Measurements from ENCODE around the gene RASAL2.

RASAL2 gene

GRCh38 chr1:178477373-178477772, 383.5 kb downstream of the RASAL2 start:
- H3K9me3 Mint-ChIP-seq = no peaks in the 10 kb centered on the region
- DNase-seq (ENCODE audit: low spot score in 2 of 2) = no peak
- H3K27ac Mint-ChIP-seq = no peak overlapping the region
- H3K4me1 Mint-ChIP-seq = no peaks in the 10 kb centered on the region
- ATAC-seq = no peak
- H3K36me3 Mint-ChIP-seq = no peaks in the 10 kb centered on the region
- H3K4me3 Mint-ChIP-seq = no peak overlapping the region

- Mint-ChIP-seq H3K36me3 (no peaks in the 10 kb centered on the region), H3K4me3 (no peak overlapping the region), H3K27ac (no peak overlapping the region), H3K9me3 (no peaks in the 10 kb centered on the region), H3K4me1 (no peaks in the 10 kb centered on the region)
- ATAC-seq = no peak
- DNase-seq (ENCODE audit: low spot score in 2 of 2) = no peak
These were observed 383.9 kb downstream of the RASAL2 start for GRCh38 chr1:178477841-178478240.

GRCh38 chr1:178483251-178483957, 389.5 kb downstream of the RASAL2 start:
- ATAC-seq (no peak), DNase-seq (ENCODE audit: low spot score in 2 of 2) (no peak)
- Mint-ChIP-seq H3K4me3 (no peak overlapping the region), H3K36me3 (no peaks in the 10 kb centered on the region), H3K27ac (no peak overlapping the region), H3K4me1 (no peaks in the 10 kb centered on the region), H3K9me3 (no peaks in the 10 kb centered on the region)

- no peak overlapping the region for H3K4me3 Mint-ChIP-seq
- H3K4me1 Mint-ChIP-seq = no peaks in the 10 kb centered on the region
- DNase-seq (ENCODE audit: low spot score in 2 of 2) (no peak), ATAC-seq (no peak)
- no peaks in the 10 kb centered on the region for H3K36me3 Mint-ChIP-seq
- H3K27ac Mint-ChIP-seq = no peak overlapping the region
- no peaks in the 10 kb centered on the region for H3K9me3 Mint-ChIP-seq
These were observed 390.9 kb downstream of the RASAL2 start for GRCh38 chr1:178484698-178485225.

GRCh38 chr1:178485541-178485981, 391.7 kb downstream of the RASAL2 start:
- Mint-ChIP-seq H3K4me1 (no peaks in the 10 kb centered on the region), H3K36me3 (no peaks in the 10 kb centered on the region), H3K27ac (no peak overlapping the region), H3K4me3 (no peak overlapping the region), H3K9me3 (no peaks in the 10 kb centered on the region)
- DNase-seq (ENCODE audit: low spot score in 2 of 2) (no peak), ATAC-seq (no peak)

- peak; percentile 5 for ATAC-seq
- Mint-ChIP-seq H3K27ac (no peak overlapping the region), H3K36me3 (no peaks in the 10 kb centered on the region), H3K4me1 (no peaks in the 10 kb centered on the region), H3K4me3 (no peak overlapping the region), H3K9me3 (no peaks in the 10 kb centered on the region)
- no peak for DNase-seq (ENCODE audit: low spot score in 2 of 2)
These were observed 392.5 kb downstream of the RASAL2 start for GRCh38 chr1:178486100-178487069.

- H3K36me3 Mint-ChIP-seq = no peaks in the 10 kb centered on the region
- ATAC-seq (peak; percentile 9), DNase-seq (ENCODE audit: low spot score in 2 of 2) (no peak)
- H3K4me3 Mint-ChIP-seq = no peak overlapping the region
- H3K9me3 Mint-ChIP-seq = no peaks in the 10 kb centered on the region
- no peak overlapping the region for H3K27ac Mint-ChIP-seq
- no peaks in the 10 kb centered on the region for H3K4me1 Mint-ChIP-seq
These were observed 393.2 kb downstream of the RASAL2 start for GRCh38 chr1:178487070-178487615.

- H3K4me3 Mint-ChIP-seq = no peak overlapping the region
- no peak overlapping the region for H3K27ac Mint-ChIP-seq
- ATAC-seq (no peak), DNase-seq (ENCODE audit: low spot score in 2 of 2) (no peak)
- H3K4me1 Mint-ChIP-seq = no peaks in the 10 kb centered on the region
- no peaks in the 10 kb centered on the region for H3K36me3 Mint-ChIP-seq
- H3K9me3 Mint-ChIP-seq = no peaks in the 10 kb centered on the region
These were observed 394.5 kb downstream of the RASAL2 start for GRCh38 chr1:178488393-178488792.

- H3K27ac Mint-ChIP-seq = no peak overlapping the region
- no peak for ATAC-seq
- no peaks in the 10 kb centered on the region for H3K4me1 Mint-ChIP-seq
- H3K9me3 Mint-ChIP-seq = no peaks in the 10 kb centered on the region
- no peak for DNase-seq (ENCODE audit: low spot score in 2 of 2)
- no peaks in the 10 kb centered on the region for H3K36me3 Mint-ChIP-seq
- H3K4me3 Mint-ChIP-seq = no peak overlapping the region
These were observed 395.5 kb downstream of the RASAL2 start for GRCh38 chr1:178489399-178489798.

GRCh38 chr1:178490136-178490535, 396.2 kb downstream of the RASAL2 start:
- ATAC-seq (no peak), DNase-seq (ENCODE audit: low spot score in 2 of 2) (no peak)
- no peaks in the 10 kb centered on the region for H3K9me3 Mint-ChIP-seq
- H3K4me3 Mint-ChIP-seq = no peak overlapping the region
- H3K36me3 Mint-ChIP-seq = no peaks in the 10 kb centered on the region
- no peak overlapping the region for H3K27ac Mint-ChIP-seq
- no peaks in the 10 kb centered on the region for H3K4me1 Mint-ChIP-seq

- no peak for ATAC-seq
- Mint-ChIP-seq H3K27ac (no peak overlapping the region), H3K4me1 (no peaks in the 10 kb centered on the region), H3K36me3 (no peaks in the 10 kb centered on the region), H3K4me3 (no peak overlapping the region), H3K9me3 (no peaks in the 10 kb centered on the region)
- no peak for DNase-seq (ENCODE audit: low spot score in 2 of 2)
These were observed 397.1 kb downstream of the RASAL2 start for GRCh38 chr1:178490967-178491366.

- Mint-ChIP-seq H3K4me1 (no peaks in the 10 kb centered on the region), H3K4me3 (no peak overlapping the region), H3K27ac (no peak overlapping the region), H3K9me3 (no peaks in the 10 kb centered on the region), H3K36me3 (no peaks in the 10 kb centered on the region)
- DNase-seq (ENCODE audit: low spot score in 2 of 2) = no peak
- no peak for ATAC-seq
These were observed 397.8 kb downstream of the RASAL2 start for GRCh38 chr1:178491721-178492120.

GRCh38 chr1:178492341-178492740, 398.4 kb downstream of the RASAL2 start:
- Mint-ChIP-seq H3K4me1 (no peaks in the 10 kb centered on the region), H3K4me3 (no peak overlapping the region), H3K36me3 (no peaks in the 10 kb centered on the region), H3K27ac (no peak overlapping the region), H3K9me3 (no peaks in the 10 kb centered on the region)
- DNase-seq (ENCODE audit: low spot score in 2 of 2) (no peak), ATAC-seq (no peak)

- Mint-ChIP-seq H3K36me3 (no peaks in the 10 kb centered on the region), H3K4me1 (no peaks in the 10 kb centered on the region), H3K27ac (no peak overlapping the region), H3K9me3 (no peaks in the 10 kb centered on the region), H3K4me3 (no peak overlapping the region)
- no peak for DNase-seq (ENCODE audit: low spot score in 2 of 2)
- no peak for ATAC-seq
These were observed 399.4 kb downstream of the RASAL2 start for GRCh38 chr1:178493301-178493741.

GRCh38 chr1:178494569-178494971, 400.7 kb downstream of the RASAL2 start:
- DNase-seq (ENCODE audit: low spot score in 2 of 2) = no peak
- peak overlapping the region; percentile 2 for H3K27ac Mint-ChIP-seq

More at GRCh38 chr1:178494569-178494971, 400.7 kb downstream of the RASAL2 start:
- no peak for ATAC-seq
- Mint-ChIP-seq H3K9me3 (no peaks in the 10 kb centered on the region), H3K4me3 (no peak overlapping the region), H3K36me3 (no peaks in the 10 kb centered on the region), H3K4me1 (no peaks in the 10 kb centered on the region)

Measured in stimulated activated effector memory CD8-positive, alpha-beta T cell treated with anti-CD3 and anti-CD28 coated beads, Interleukin-12 subunit alpha, Interleukin-12 subunit beta, amount 100 ng/mL, for 72 hours (primary cell).